Heart right ventricle (tissue), 16 donors: ENCODE data around the gene ZNF365. TPM values are rescaled to one million over a fixed set of nuclear protein-coding genes. Genes with fewer than 3 reads are reported as not detected.
A peak's percentile ranks its signal among the peaks of the same experiment; 100 is the strongest.

Experiments used
- ATAC-seq, 8 donors: fragments of 200-7000 bp; cut with Tn5 transposase; one replicate each; pipeline ENCODE4 v1.9.1; 2020; ENCODE audit warnings: mild to moderate bottlenecking in 8 of 8, moderate library complexity in 8 of 8, moderate number of reproducible peaks in 1 of 8
- DNase-seq, 2 donors: peaks; one replicate each; pipeline ENCODE4 v3.0.0-alpha.2; 2020
- H3K27ac ChIP-seq, 10 donors: fragments of 200-600 bp; sonication (generic) in 2 of 10; one replicate each; pipeline versions ENCODE4 v1.5.0 to v1.8.0; 2020 to 2022; ENCODE audit warnings: mild to moderate bottlenecking in 3 of 10
- H3K27me3 ChIP-seq, 7 donors: fragments of 200-600 bp; one replicate each; pipeline ENCODE4 v1.8.0; 2021 to 2022; ENCODE audit warnings: mild to moderate bottlenecking in 2 of 7
- H3K36me3 ChIP-seq, 9 donors: fragments of 200-600 bp; sonication (generic) in 1 of 9; one replicate each; pipeline versions ENCODE4 v1.5.0 to v1.8.0; 2020 to 2022; ENCODE audit warnings: mild to moderate bottlenecking in 2 of 9
- H3K4me1 ChIP-seq, 9 donors: fragments of 200-600 bp; sonication (generic) in 1 of 9; one replicate each; pipeline versions ENCODE4 v1.5.0 to v1.8.0; 2020 to 2022; ENCODE audit warnings: mild to moderate bottlenecking in 4 of 9
- H3K4me3 ChIP-seq, 10 donors: fragments of 200-600 bp; sonication (generic) in 2 of 10; one replicate each; pipeline versions ENCODE4 v1.5.0 to v1.8.0; 2020 to 2022; ENCODE audit warnings: mild to moderate bottlenecking in 7 of 10, moderate library complexity in 2 of 10
- H3K9me3 ChIP-seq, 11 donors: fragments of 200-600 bp in 10 of 11; sonication (generic) in 2 of 11; one replicate each; pipeline versions ENCODE4 v1.5.0 to v1.8.0; 2013 to 2022; ENCODE audit warnings: mild to moderate bottlenecking in 2 of 11, control low read depth in 1 of 11, moderate library complexity in 1 of 11
- CTCF ChIP-seq, 9 donors: fragments of 200-600 bp; sonication (generic) in 2 of 9; IDR thresholded peaks; one replicate each; pipeline versions ENCODE4 v1.5.0 to v1.8.0; 2021 to 2022; ENCODE audit warnings: antibody characterized with exemption in 9 of 9, mild to moderate bottlenecking in 5 of 9, moderate library complexity in 1 of 9
- WGBS, 2 donors: extraction: QIAGEN DNeasy Blood & Tissue Kit; methylation state at CpG; one replicate each; pipeline ENCODE4 v1.1.7; 2013; ENCODE audit warnings: inconsistent platforms in 1 of 2; 5-methylcytosine and 5-hydroxymethylcytosine counted together
- intact Hi-C, 10 donors: fragments of 100-400 bp; cut with DNase I; formaldehyde crosslinking; loops; one replicate each; pipeline versions ENCODE4 v1.11.1 to v1.14.2; 2022
- polyA plus RNA-seq, 2 donors: library from polyadenylated mRNA; stranded (reverse); fragments of 200-250 nt; gene quantifications; one replicate each; pipeline ENCODE4 v1.2.3, GENCODE V29; 2013
- total RNA-seq, 10 donors: library from RNA; stranded (reverse); fragmentation: NEBNext Ultra II Directional in 3 of 10; extraction: Animal tissue kit (Norgen Biotek cat#: 25700) in 3 of 10; gene quantifications; one replicate each; pipeline versions ENCODE4 v1.2.1 to v1.2.4, GENCODE V29; 2021 to 2023
- donor health status: Arrhythmogenic right ventricular cardiomyopathy.
- donor health status: ischemic (EF 13 %, LVEDD 7.1; RV severe dilation, severe dysfunction).
- donor health status: healthy with polysubstance abuse.
- donor health status: DM: no; HTN: yes; CAD: no.
- donor health status: DM: no; HTN: no; CAD: no.
- donor health status: ischemic (EF 25% LVEDD 6.9; RV normal size, moderate dysfunction).
- donor health status: ischemic (EF 25% LVEDD 5.7; RV mildly dilated, moderate dysfunction).
- donor health status: healthy.
- donor health status: DM: yes; HTN: yes; CAD: no.
- donor health status: Ischemic cardiomyopathy.
- donor health status: ischemic (EF 35%, LVEDD 5.7; RV mildly dilated, moderate dysfunction).
- donor health status: nonischemic (EF 11% LVEDD 7.7; RV severe dilation, severe dysfunction).
- donor health status: DM: yes; HTN: yes; CAD: no.
- donor health status: PGD.
- donor health status: ischemic (EF 29% LVEDD 5.4; RV normal size, mild dysfunction).
- donor health status: nonischemic (EF 23%, LVEDD 6.1; RV moderate dilation, normal function).

Gene ZNF365
- total and polyA plus RNA-seq, 12 donors: 0.05 to 0.60 (median 0.16) TPM

- DNase-seq: no peak
- Histone ChIP-seq H3K4me1 (peaks cover 0 to 10% (median 0%) of the 10 kb centered on the region in 9 donors), H3K4me3 (no peak overlapping the region), H3K9me3 (no peaks in the 10 kb centered on the region), H3K27ac (no peak overlapping the region), H3K27me3 (peaks cover 0 to 4% (median 0%) of the 10 kb centered on the region in 7 donors), H3K36me3 (no peaks in the 10 kb centered on the region)
- ATAC-seq: peak in 1 of 8 donors; percentile 39
- intact Hi-C loops: loop anchor here in 1 of 10 donors (10.0 kb wide), 1 partner anchor 142 kb away; no protein-coding TSS in a partner anchor
- no peak for TF ChIP-seq CTCF (IDR thresholded peaks at IDR 0.05)
- 91 to 94% methylated on average over 8 of the region's 8 CpGs for WGBS, 2 donors
Observed at GRCh38 chr10:62442894-62443669, 68.9 kb downstream of the ZNF365 start.

GRCh38 chr10:62443866-62444265 lies 69.7 kb downstream of the ZNF365 start:
- peaks cover 0 to 4% (median 0%) of the 10 kb centered on the region in 7 donors for H3K27me3 ChIP-seq
- no peak for TF ChIP-seq CTCF (IDR thresholded peaks at IDR 0.05)
- ATAC-seq (peak in 1 of 8 donors; percentile 44), DNase-seq (no peak)
- peaks cover 0 to 10% (median 0%) of the 10 kb centered on the region in 9 donors for H3K4me1 ChIP-seq
- H3K36me3 ChIP-seq: no peaks in the 10 kb centered on the region
- H3K4me3 ChIP-seq: no peak overlapping the region
- H3K27ac ChIP-seq: no peak overlapping the region
- H3K9me3 ChIP-seq: no peaks in the 10 kb centered on the region
- intact Hi-C loops: loop anchor here in 1 of 10 donors (10.0 kb wide), 1 partner anchor 141 kb away; no protein-coding TSS in a partner anchor

GRCh38 chr10:62446627-62447026 lies 72.5 kb downstream of the ZNF365 start:
- 75 to 79% methylated on average over 5 of the region's 5 CpGs for WGBS, 2 donors

More at GRCh38 chr10:62446627-62447026, 72.5 kb downstream of the ZNF365 start:
- Histone ChIP-seq H3K36me3 (no peaks in the 10 kb centered on the region), H3K4me1 (peaks cover 0 to 16% (median 0%) of the 10 kb centered on the region in 9 donors), H3K9me3 (no peaks in the 10 kb centered on the region), H3K4me3 (no peak overlapping the region), H3K27me3 (peaks cover 0 to 12% (median 0%) of the 10 kb centered on the region in 7 donors), H3K27ac (no peak overlapping the region)
- ATAC-seq (no peak), DNase-seq (no peak)
- TF ChIP-seq CTCF (IDR thresholded peaks at IDR 0.05): no peak
- intact Hi-C loops: loop anchor here in 1 of 10 donors (10.0 kb wide), 1 partner anchor 138 kb away; no protein-coding TSS in a partner anchor
